Astrocyte of the cerebellum (primary cell): ENCODE results near the gene SLC28A2.

Experiments used
- DNase-seq: peaks from one replicate; pipeline ENCODE4 v3.0.0-alpha.2; 2011; ENCODE audit warnings: low read depth
- H3K4me3 ChIP-seq: 2 replicates; pipeline ENCODE4 v1.5.1; 2011; ENCODE audit warnings: mild to moderate bottlenecking, low read depth, low read length, moderate library complexity
- in situ Hi-C: cut with HindIII; loops from 2 replicates; pipeline ENCODE4 v1.10.0; 2017; ENCODE audit warnings: low sequenced_read_pairs
- TF ChIP-seq, protein P1 (sequence below): IDR thresholded peaks from 2 replicates; pipeline ENCODE4 v1.5.1; 2012; ENCODE audit warnings: low read length, low read depth, moderate library complexity, mild to moderate bottlenecking; ENCODE audit errors: missing control alignments

The SLC28A2 gene

DNA sequence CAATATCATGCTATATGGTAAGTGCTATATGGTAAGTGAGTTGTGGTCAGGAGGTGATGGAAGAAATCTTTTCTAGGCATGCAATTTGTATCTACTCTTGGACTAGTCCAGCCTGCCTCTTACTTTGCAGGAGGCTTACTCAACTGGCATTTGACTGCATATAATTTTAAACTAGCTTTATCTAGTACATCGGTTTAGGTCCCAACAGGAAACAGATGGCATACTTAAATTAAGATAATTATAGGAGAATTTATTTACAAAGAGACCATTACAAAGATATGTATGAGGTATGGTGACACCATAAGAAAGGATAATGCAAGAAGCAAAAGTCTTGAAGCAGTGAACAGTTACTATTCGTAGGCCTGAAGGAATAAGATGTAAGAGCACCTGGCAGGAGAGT is 7.8 kb downstream of the SLC28A2 start:
- H3K4me3 ChIP-seq: no peak overlapping the region
- no peak for DNase-seq
- in situ Hi-C loops: no loop called here
- TF ChIP-seq, protein P1, sequence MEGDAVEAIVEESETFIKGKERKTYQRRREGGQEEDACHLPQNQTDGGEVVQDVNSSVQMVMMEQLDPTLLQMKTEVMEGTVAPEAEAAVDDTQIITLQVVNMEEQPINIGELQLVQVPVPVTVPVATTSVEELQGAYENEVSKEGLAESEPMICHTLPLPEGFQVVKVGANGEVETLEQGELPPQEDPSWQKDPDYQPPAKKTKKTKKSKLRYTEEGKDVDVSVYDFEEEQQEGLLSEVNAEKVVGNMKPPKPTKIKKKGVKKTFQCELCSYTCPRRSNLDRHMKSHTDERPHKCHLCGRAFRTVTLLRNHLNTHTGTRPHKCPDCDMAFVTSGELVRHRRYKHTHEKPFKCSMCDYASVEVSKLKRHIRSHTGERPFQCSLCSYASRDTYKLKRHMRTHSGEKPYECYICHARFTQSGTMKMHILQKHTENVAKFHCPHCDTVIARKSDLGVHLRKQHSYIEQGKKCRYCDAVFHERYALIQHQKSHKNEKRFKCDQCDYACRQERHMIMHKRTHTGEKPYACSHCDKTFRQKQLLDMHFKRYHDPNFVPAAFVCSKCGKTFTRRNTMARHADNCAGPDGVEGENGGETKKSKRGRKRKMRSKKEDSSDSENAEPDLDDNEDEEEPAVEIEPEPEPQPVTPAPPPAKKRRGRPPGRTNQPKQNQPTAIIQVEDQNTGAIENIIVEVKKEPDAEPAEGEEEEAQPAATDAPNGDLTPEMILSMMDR: no peak

GRCh38 chr15:45262906-45263461 is 10.9 kb downstream of the SLC28A2 start:
- TF ChIP-seq, protein P1: no peak
- in situ Hi-C loops: no loop called here
- H3K4me3 ChIP-seq: no peak overlapping the region
- DNase-seq: no peak

- no peak overlapping the region for H3K4me3 ChIP-seq
- TF ChIP-seq, protein P1: no peak
- DNase-seq: no peak
- in situ Hi-C loops: no loop called here
Observed at GRCh38 chr15:45263854-45264253, 11.8 kb downstream of the SLC28A2 start.

- no peak for DNase-seq
- in situ Hi-C loops: no loop called here
- TF ChIP-seq, protein P1: no peak
- no peak overlapping the region for H3K4me3 ChIP-seq
Observed at GRCh38 chr15:45265506-45265905, 13.5 kb downstream of the SLC28A2 start.

GRCh38 chr15:45268135-45268534 is 16.1 kb downstream of the SLC28A2 start:
- in situ Hi-C loops: no loop called here
- no peak for DNase-seq
- TF ChIP-seq, protein P1: no peak
- H3K4me3 ChIP-seq: no peak overlapping the region

DNA sequence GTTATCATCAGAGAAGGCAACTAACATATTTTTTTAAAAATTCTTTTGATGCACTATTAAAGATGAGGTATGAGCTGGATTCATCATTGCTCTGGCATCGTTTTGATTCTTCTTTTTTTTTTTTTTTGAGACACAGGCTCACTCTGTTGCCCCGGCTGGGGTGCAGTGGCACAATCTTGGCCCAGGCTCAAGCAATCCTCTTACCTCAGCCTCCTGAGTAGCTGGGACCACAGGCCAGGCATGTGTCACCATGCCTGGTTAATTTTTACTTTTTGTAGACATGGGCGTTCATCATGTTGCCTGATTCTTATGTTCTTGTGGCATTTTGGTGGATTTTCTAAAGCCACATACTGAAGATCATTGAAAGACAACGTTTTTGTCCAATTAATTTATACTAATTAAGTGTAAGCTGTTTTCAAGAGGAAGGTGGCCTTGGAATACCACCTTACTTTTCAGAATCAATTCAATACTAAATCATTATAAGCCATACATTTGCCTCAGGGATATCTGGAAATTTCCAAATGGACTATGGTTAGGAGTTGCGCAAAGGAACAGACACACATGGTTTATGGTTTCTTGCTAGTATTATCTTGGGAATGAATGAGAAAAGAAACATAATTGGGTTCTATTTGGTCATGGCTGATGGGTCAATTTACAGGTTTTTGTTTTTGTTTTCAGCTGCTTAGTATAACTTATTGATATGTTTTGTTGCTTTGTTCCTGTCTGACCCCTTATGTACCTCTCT is 22.8 kb downstream of the SLC28A2 start:
- TF ChIP-seq, protein P1: no peak
- no peak for DNase-seq
- in situ Hi-C loops: no loop called here
- no peak overlapping the region for H3K4me3 ChIP-seq
